HepG2 (cell line): ENCODE data around the gene USP7. TPM values are rescaled to one million over a fixed set of nuclear protein-coding genes. Genes with fewer than 3 reads are reported as not detected.

Experiments
- ATAC-seq: fragments of 200-7000 bp; cut with Tn5 transposase; 3 replicates; pipeline ENCODE4 v1.9.1; 2020; ENCODE audit warnings: mild to moderate bottlenecking, moderate library complexity
- BruUV-seq: library from RNA; stranded (reverse); fragments of 400-500 nt; replicated peaks from 2 replicates; lab custom pipeline; 2021; lab: Mats Ljungman, UMichigan
- CTCF ChIA-PET: fragments of 300-600 bp; formaldehyde crosslinking; extraction: SDS; loops from one replicate; lab custom pipeline; 2021; ENCODE audit warnings: low total read pairs, inconsistent platforms, low intra/inter-chr PET ratio; lab: Yijun Ruan, JAX
- POLR2A ChIA-PET: fragments of 350-600 bp; sonication (Branson Sonifier 250); formaldehyde crosslinking; loops from one replicate; lab custom pipeline; 2020; ENCODE audit warnings: antibody characterized with exemption, inconsistent platforms; lab: Yijun Ruan, JAX
- DNase-seq: peaks from one replicate; pipeline ENCODE4 v3.0.0-alpha.2; 2015; ENCODE audit warnings: low spot score
- FAIRE-seq: peaks from 3 replicates; lab custom pipeline; 2011; peaks lifted over from hg19 to GRCh38; lab: Jason Lieb, UNC
- H2AFZ ChIP-seq: one replicate; pipeline ENCODE4 v1.6.1; 2011; ENCODE audit warnings: low read length, inconsistent platforms
- H3K27ac ChIP-seq: fragments of 300-600 bp; 3 replicates; pipeline ENCODE4 v1.8.0; 2011; ENCODE audit warnings: mixed run types, mild to moderate bottlenecking, mixed read lengths, low read length, inconsistent platforms; ENCODE audit not compliant: insufficient read depth; ENCODE audit errors: extremely low read length
- H3K27me3 ChIP-seq, 2 experiments: fragments of 200-600 bp in 1 of 2; 2 replicates in 1 of 2; 3 replicates in 1 of 2; pipeline versions ENCODE4 v1.6.0 to v1.8.0; 2011; ENCODE audit warnings: low read length in 2 of 2, mild to moderate bottlenecking in 2 of 2, moderate library complexity in 2 of 2, inconsistent platforms in 1 of 2; ENCODE audit not compliant: insufficient read depth in 2 of 2, control insufficient read depth in 1 of 2
- H3K36me3 ChIP-seq, 2 experiments: fragments of 200-600 bp in 1 of 2; replicated peaks in 1 of 2; 2 replicates in 1 of 2; 3 replicates in 1 of 2; pipeline versions ENCODE4 v1.5.1 to v1.8.0; 2011; ENCODE audit warnings: low read length in 2 of 2, inconsistent platforms in 1 of 2; ENCODE audit not compliant: insufficient read depth in 2 of 2, control insufficient read depth in 1 of 2
- H3K4me1 ChIP-seq: 2 replicates; pipeline ENCODE4 v1.5.1; 2012; ENCODE audit warnings: low read length, inconsistent platforms; ENCODE audit not compliant: insufficient read depth
- H3K4me2 ChIP-seq: 2 replicates; pipeline ENCODE4 v1.6.0; 2011; ENCODE audit warnings: low read depth, low read length, inconsistent platforms
- H3K4me3 ChIP-seq, 3 experiments: fragments of 200-600 bp in 1 of 3; sonication (generic), shearing (Covaris generic) in 1 of 3; replicated peaks in 1 of 3; 2 replicates each; pipeline ENCODE4 v1.5.1; 2011 to 2016; ENCODE audit warnings: low read length in 3 of 3, inconsistent platforms in 2 of 3, low read depth in 2 of 3, mild to moderate bottlenecking in 2 of 3, control low read depth in 1 of 3, mixed read lengths in 1 of 3; ENCODE audit not compliant: insufficient read depth in 1 of 3
- H3K79me2 ChIP-seq: one replicate; pipeline ENCODE4 v1.6.1; 2011; ENCODE audit warnings: low read length, inconsistent platforms; ENCODE audit not compliant: insufficient read depth
- H3K9ac ChIP-seq: 2 replicates; pipeline ENCODE4 v1.6.0; 2011; ENCODE audit warnings: mild to moderate bottlenecking, low read depth, low read length, inconsistent platforms; ENCODE audit not compliant: insufficient read depth
- H3K9me3 ChIP-seq: 2 replicates; pipeline ENCODE4 v1.5.1; 2012; ENCODE audit warnings: mild to moderate bottlenecking, low read length
- H4K20me1 ChIP-seq: 2 replicates; pipeline ENCODE4 v1.6.0; 2011; ENCODE audit warnings: inconsistent platforms, mild to moderate bottlenecking, low read length, moderate library complexity; ENCODE audit not compliant: insufficient read depth
- ATF6 ChIP-seq: sonication (generic); formaldehyde crosslinking; conservative IDR thresholded peaks from 2 replicates; pipeline ENCODE4 v1.4.0; 2020; ENCODE audit warnings: missing genetic modification reagents
- CBX2 ChIP-seq, 2 experiments: fragments of 200-600 bp in 1 of 2; sonication (generic); formaldehyde crosslinking in 1 of 2; IDR thresholded peaks; 2 replicates each; pipeline versions ENCODE4 v1.7.0 to v1.8.1; 2018 to 2022; ENCODE audit warnings: low read depth in 2 of 2, low read length in 1 of 2, mild to moderate bottlenecking in 1 of 2, missing genetic modification reagents in 1 of 2
- CCAR2 ChIP-seq: fragments of 200-400 bp; formaldehyde crosslinking; optimal IDR thresholded peaks from 2 replicates; pipeline ENCODE3; 2018; ENCODE audit warnings: low read depth, mild to moderate bottlenecking, low read length, moderate library complexity
- FOSL2 ChIP-seq: sonication (generic); formaldehyde crosslinking; IDR thresholded peaks from 2 replicates; pipeline ENCODE4 v1.4.0; 2020; ENCODE audit warnings: missing genetic modification reagents
- JUNB ChIP-seq: sonication (generic); formaldehyde crosslinking; IDR thresholded peaks from 2 replicates; pipeline ENCODE4 v1.8.0; 2022; ENCODE audit warnings: missing genetic modification reagents, mild to moderate bottlenecking, borderline replicate concordance
- ZBTB44 ChIP-seq: sonication (generic); formaldehyde crosslinking; IDR thresholded peaks from 2 replicates; pipeline ENCODE4 v1.4.0; 2020; ENCODE audit warnings: missing genetic modification reagents
- ZMYM3 ChIP-seq: sonication (generic); formaldehyde crosslinking; IDR thresholded peaks from 2 replicates; pipeline ENCODE4 v1.5.1; 2020; ENCODE audit warnings: mild to moderate bottlenecking, missing genetic modification reagents
- ZNF18 ChIP-seq: sonication (generic); formaldehyde crosslinking; IDR thresholded peaks from 2 replicates; pipeline ENCODE4 v1.8.0; 2022; ENCODE audit warnings: mild to moderate bottlenecking, missing genetic modification reagents; ENCODE audit not compliant: insufficient replicate concordance
- ZNF362 ChIP-seq: sonication (generic); formaldehyde crosslinking; IDR thresholded peaks from 2 replicates; pipeline ENCODE4 v1.4.0; 2020; ENCODE audit warnings: missing genetic modification reagents, mild to moderate bottlenecking, borderline replicate concordance
- ZNF564 ChIP-seq: sonication (generic); formaldehyde crosslinking; IDR thresholded peaks from 2 replicates; pipeline ENCODE4 v1.8.1; 2023; ENCODE audit warnings: mild to moderate bottlenecking, missing genetic modification reagents
- ZNF781 ChIP-seq: sonication (generic); formaldehyde crosslinking; IDR thresholded peaks from 2 replicates; pipeline ENCODE4 v1.5.1; 2020; ENCODE audit warnings: borderline replicate concordance, mild to moderate bottlenecking, missing genetic modification reagents; ENCODE audit errors: not compliant biosample characterization
- WGBS: methylation state at CpG from one replicate; pipeline ENCODE4 v1.1.6; 2017; ENCODE audit warnings: low lambda C conversion rate; 5-methylcytosine and 5-hydroxymethylcytosine counted together
- in situ Hi-C: cut with HindIII; loops from 2 replicates; pipeline ENCODE4 v1.10.0; 2017; ENCODE audit warnings: low pct_unique_long_range_greater_than_20kb; ENCODE audit not compliant: extremely low pct_ligation_motif_present
- intact Hi-C: fragments of 100-400 bp; cut with micrococcal nuclease; formaldehyde crosslinking; loops from one replicate; pipeline ENCODE4 v1.10.0; 2022; ENCODE audit not compliant: unreplicated experiment
- polyA plus RNA-seq, 8 experiments: library from polyadenylated mRNA; depleted of rRNA in 3 of 8; stranded (reverse) in 7 of 8; unstranded in 1 of 8; fragments of >200 nt; fragmentation: Illumina TruSeq in 4 of 8; extraction: Trizol in 4 of 8; gene quantifications; 2 replicates each; pipeline versions ENCODE4 v1.2.1 to v1.2.3, GENCODE V29; 2011 to 2016; ENCODE audit warnings: low read depth in 4 of 8, missing spikeins in 1 of 8, mixed read lengths in 1 of 8; ENCODE audit not compliant: insufficient read depth in 1 of 8
- total RNA-seq, 5 experiments: library from RNA; depleted of rRNA; stranded (reverse); fragments of >200 nt; fragmentation: Illumina TruSeq; extraction: Trizol; gene quantifications; 2 replicates each; pipeline ENCODE4 v1.2.3, GENCODE V29; 2016; ENCODE audit warnings: low read depth in 1 of 5

The USP7 gene
- total and polyA plus RNA-seq, 2 of the 13 experiments (the other 11 are each of a cell fraction or from before 2014, with no cell fraction given) = 52.5 to 173 TPM

DNA sequence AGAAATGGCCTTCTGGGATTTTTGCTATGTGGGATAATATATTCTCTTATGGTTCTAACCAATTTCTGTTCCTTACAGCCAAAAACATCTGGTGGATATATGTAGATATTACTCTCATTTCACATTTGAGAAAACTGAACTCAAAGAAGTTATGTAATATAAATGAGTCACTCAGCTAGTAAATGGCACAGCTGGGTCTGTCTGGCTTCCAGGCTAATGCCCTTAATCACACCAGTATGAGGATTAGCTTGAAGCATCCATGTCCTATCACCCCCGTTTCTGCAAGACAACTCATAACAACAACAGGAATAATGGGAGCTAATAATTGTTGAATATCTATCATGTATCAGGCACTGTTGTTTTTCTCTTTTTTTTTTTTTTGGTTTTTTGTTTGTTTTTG is 34.4 kb upstream of the USP7 start:
- Histone ChIP-seq H3K79me2 (no peaks in the 10 kb centered on the region), H3K36me3 (no peaks in the 10 kb centered on the region), H3K27me3 (0 out of 5 replicates have a peak, but pooled peaks cover 0 to 1% of the 10 kb centered on the region in 2 experiments), H3K4me3 (no peak overlapping the region), H4K20me1 (no peaks in the 10 kb centered on the region), H3K4me1 (peaks cover 54% of the 10 kb centered on the region), H3K9ac (no peak overlapping the region), H2AFZ (no peak overlapping the region), H3K27ac (no peak overlapping the region), H3K4me2 (no peak overlapping the region), H3K9me3 (no peaks in the 10 kb centered on the region)
- TF ChIP-seq ATF6 (CRISPR knock-in tag) (no peak), CCAR2 (no peak), JUNB (0 out of 2 replicates have a peak, but pooled peaks have one; percentile 26), CBX2 (IDR thresholded peaks at IDR 0.05; ENCODE audit: low read depth, low read length) (no peak), CBX2 (CRISPR knock-in tag; IDR thresholded peaks at IDR 0.05; ENCODE audit: low read depth) (no peak), ZNF781 (CRISPR knock-in tag) (no peak), ZNF362 (CRISPR knock-in tag) (0 out of 2 replicates have a peak, but pooled peaks have one; percentile 25), FOSL2 (CRISPR knock-in tag) (peak; percentile 73), ZNF18 (CRISPR knock-in tag) (peak; percentile 30), ZBTB44 (no peak), ZNF564 (no peak), ZMYM3 (no peak)
- no peak for FAIRE-seq
- ChIA-PET POLR2A (interaction anchor here (1.4 to 2.6 kb wide), 2 partner anchors 9 to 11 kb away, joined by 6 to 7 read pairs; no protein-coding TSS in a partner anchor), CTCF (no interaction called here)
- no peak for ATAC-seq
- no peak for DNase-seq
- 0% methylated on average over 1 of the region's 1 CpG for WGBS
- no TSS peak for BruUV-seq
- in situ Hi-C loops (no loop called here), intact Hi-C loops (no loop called here)
